SU-DHL-6 (cell line): ENCODE results near the gene GORASP1.

Experiments used
- H2AFZ ChIP-seq: fragments of 200-600 bp; sonication (generic); 2 replicates; pipeline ENCODE4 v1.6.1; 2014; ENCODE audit warnings: low read depth, mild to moderate bottlenecking, moderate library complexity, mixed read lengths, antibody characterized with exemption, low read length; ENCODE audit not compliant: severe bottlenecking
- H3F3A ChIP-seq: fragments of 200-600 bp; shearing (Covaris generic); 2 replicates; pipeline ENCODE4 v1.6.0; 2016; ENCODE audit warnings: antibody characterized with exemption, mild to moderate bottlenecking; ENCODE audit not compliant: insufficient read depth
- H3K27ac ChIP-seq: fragments of 200-600 bp; sonication (generic); 2 replicates; pipeline ENCODE4 v1.5.1; 2016; ENCODE audit warnings: low read depth, mild to moderate bottlenecking, low read length, moderate library complexity, mixed read lengths
- H3K27me3 ChIP-seq: fragments of 200-600 bp; sonication (generic), shearing (Covaris generic); 2 replicates; pipeline ENCODE4 v1.6.0; 2014; ENCODE audit warnings: mild to moderate bottlenecking, low read length
- H3K36me3 ChIP-seq: fragments of 200-600 bp; sonication (generic); 2 replicates; pipeline ENCODE4 v1.6.1; 2014; ENCODE audit warnings: mild to moderate bottlenecking, low read length, mixed read lengths
- H3K4me2 ChIP-seq: fragments of 300-600, 200-600 bp; shearing (Covaris generic), sonication (generic); 2 replicates; pipeline ENCODE4 v1.6.0; 2014; ENCODE audit warnings: low read length, low read depth, mild to moderate bottlenecking; ENCODE audit not compliant: poor library complexity, severe bottlenecking
- H3K4me3 ChIP-seq: fragments of 200-600 bp; sonication (generic); 2 replicates; pipeline ENCODE4 v1.5.1; 2014; ENCODE audit warnings: antibody characterized with exemption, low read length, mild to moderate bottlenecking, mixed read lengths; ENCODE audit not compliant: insufficient read depth, poor library complexity, severe bottlenecking
- H3K79me2 ChIP-seq: fragments of 200-600 bp; sonication (generic); 2 replicates; pipeline ENCODE4 v1.6.1; 2014; ENCODE audit warnings: mild to moderate bottlenecking, low read length, moderate library complexity; ENCODE audit not compliant: insufficient read depth
- H3K9ac ChIP-seq: fragments of 200-600 bp; sonication (generic); 2 replicates; pipeline ENCODE4 v1.7.0; 2014; ENCODE audit warnings: mild to moderate bottlenecking, low read length
- H3K9me2 ChIP-seq: fragments of 200-600 bp; sonication (generic); replicated peaks from 2 replicates; pipeline ENCODE4 v1.6.1; 2014; ENCODE audit warnings: low read length; ENCODE audit not compliant: insufficient read depth
- H3K9me3 ChIP-seq: fragments of 200-600 bp; sonication (generic); 2 replicates; pipeline ENCODE4 v1.6.1; 2014; ENCODE audit warnings: low read length, mixed read lengths; ENCODE audit not compliant: insufficient read depth
- H4K20me1 ChIP-seq: fragments of 200-600 bp; sonication (generic); 2 replicates; pipeline ENCODE4 v1.6.1; 2014; ENCODE audit warnings: low read depth, mild to moderate bottlenecking, antibody characterized with exemption, low read length, moderate library complexity, mixed read lengths
- CTCF ChIP-seq: fragments of 200-600 bp; sonication (generic); IDR thresholded peaks from one replicate; pipeline ENCODE4 v1.5.1; 2017; ENCODE audit warnings: antibody characterized with exemption, mild to moderate bottlenecking, low read length, moderate library complexity; ENCODE audit not compliant: insufficient read depth, poor library complexity, severe bottlenecking
- EZH2phosphoT487 ChIP-seq: fragments of 200-600 bp; sonication (generic), shearing (Covaris generic); conservative IDR thresholded peaks from 2 replicates; pipeline ENCODE4 v1.6.1; 2018; ENCODE audit warnings: mild to moderate bottlenecking, antibody characterized with exemption, low read length, moderate library complexity, mixed read lengths

GORASP1 gene

GRCh38 chr3:39105687-39106063 lies 1.8 kb downstream of the GORASP1 start:
- Histone ChIP-seq H3K9ac (no peak overlapping the region), H2AFZ (no peak overlapping the region), H3K4me2 (no peak overlapping the region), H3K9me3 (no peaks in the 10 kb centered on the region), H3K27me3 (no peaks in the 10 kb centered on the region), H3F3A (peaks cover 5% of the 10 kb centered on the region; the same call in 1 of the 2 replicates), H4K20me1 (no peaks in the 10 kb centered on the region), H3K36me3 (no peaks in the 10 kb centered on the region), H3K4me3 (no peak overlapping the region), H3K27ac (no peak overlapping the region), H3K9me2 (no peaks in the 10 kb centered on the region), H3K79me2 (no peaks in the 10 kb centered on the region)
- no peak for TF ChIP-seq EZH2phosphoT487
- no peak for TF ChIP-seq CTCF

GRCh38 chr3:39104961-39105686 lies 2.3 kb downstream of the GORASP1 start:
- no peak overlapping the region for H3K27ac ChIP-seq
- H3K4me2 ChIP-seq: no peak overlapping the region
- TF ChIP-seq EZH2phosphoT487 (no peak), CTCF (no peak)
- no peaks in the 10 kb centered on the region for H3K36me3 ChIP-seq
- no peaks in the 10 kb centered on the region for H3K9me2 ChIP-seq
- H3K9ac ChIP-seq: no peak overlapping the region
- no peaks in the 10 kb centered on the region for H3K27me3 ChIP-seq
- H3K9me3 ChIP-seq: no peaks in the 10 kb centered on the region
- no peaks in the 10 kb centered on the region for H4K20me1 ChIP-seq
- H3K4me3 ChIP-seq: no peak overlapping the region
- peaks cover 5% of the 10 kb centered on the region; the same call in 1 of the 2 replicates for H3F3A ChIP-seq
- H2AFZ ChIP-seq: no peak overlapping the region
- no peaks in the 10 kb centered on the region for H3K79me2 ChIP-seq

- no peaks in the 10 kb centered on the region for H3K27me3 ChIP-seq
- H3K4me3 ChIP-seq: no peak overlapping the region
- TF ChIP-seq EZH2phosphoT487 (no peak), CTCF (no peak)
- no peaks in the 10 kb centered on the region for H4K20me1 ChIP-seq
- no peak overlapping the region for H2AFZ ChIP-seq
- H3K9me2 ChIP-seq: no peaks in the 10 kb centered on the region
- peaks cover 5% of the 10 kb centered on the region; the same call in 1 of the 2 replicates for H3F3A ChIP-seq
- no peaks in the 10 kb centered on the region for H3K79me2 ChIP-seq
- no peaks in the 10 kb centered on the region for H3K9me3 ChIP-seq
- no peak overlapping the region for H3K27ac ChIP-seq
- no peak overlapping the region for H3K4me2 ChIP-seq
- no peaks in the 10 kb centered on the region for H3K36me3 ChIP-seq
- H3K9ac ChIP-seq: no peak overlapping the region
These were observed 3.5 kb downstream of the GORASP1 start for GRCh38 chr3:39103791-39104552.
